B cell (primary cell): Measurements from ENCODE around the gene ZNF91. TPM values are rescaled to one million over a fixed set of nuclear protein-coding genes. Genes with fewer than 3 reads are reported as not detected.
"Not testable (repeated sequence)": the region's sequence is repeated elsewhere in the genome, so short reads cannot be mapped to it uniquely, and the experiment has no call there.

ENCODE experiments used
- ATAC-seq: fragments of 200-7000 bp; cut with Tn5 transposase; one replicate; pipeline ENCODE4 v1.10.0; 2021; ENCODE audit warnings: low read depth, mild to moderate bottlenecking, moderate number of reproducible peaks, moderate library complexity
- CTCF ChIA-PET: fragments of 350-600 bp; sonication (Branson Sonifier 250); formaldehyde crosslinking; loops from one replicate; lab custom pipeline; 2021; ENCODE audit warnings: antibody characterized with exemption, inconsistent platforms; lab: Charles Lee
- POLR2A ChIA-PET: fragments of 350-600 bp; sonication (Branson Sonifier 250); formaldehyde crosslinking; loops from one replicate; lab custom pipeline; 2021; ENCODE audit warnings: antibody characterized with exemption; lab: Charles Lee
- DNase-seq: peaks from one replicate; pipeline ENCODE4 v3.0.0; 2013
- H2AFZ ChIP-seq: 2 replicates; pipeline ENCODE4 v1.6.1; 2012; ENCODE audit warnings: mild to moderate bottlenecking, low read depth, low read length; ENCODE audit not compliant: insufficient read depth, poor library complexity, severe bottlenecking
- H3K27ac ChIP-seq, 2 donors: 1 replicate in 1 of 2; 2 replicates in 1 of 2; pipeline ENCODE4 v1.5.1; 2012 to 2013; ENCODE audit warnings: low read length in 2 of 2, mild to moderate bottlenecking in 2 of 2, moderate library complexity in 1 of 2
- H3K27me3 ChIP-seq, 4 experiments: fragments of 200-600 bp in 1 of 4; sonication (generic) in 1 of 4; replicated peaks in 1 of 4; 1 replicate in 2 of 4; 2 replicates in 2 of 4; pipeline versions ENCODE4 v1.6.1 to v1.7.0; 2013 to 2016; ENCODE audit warnings: low read length in 3 of 4, mild to moderate bottlenecking in 2 of 4, mixed read lengths in 1 of 4, moderate library complexity in 1 of 4; ENCODE audit not compliant: insufficient read depth in 4 of 4, control insufficient read depth in 3 of 4; ENCODE audit errors: control extremely low read depth in 1 of 4
- H3K36me3 ChIP-seq, 2 experiments: replicated peaks in 1 of 2; 1 replicate in 1 of 2; 2 replicates in 1 of 2; pipeline versions ENCODE4 v1.6.1 to v1.7.1; 2013; ENCODE audit warnings: low read length in 1 of 2; ENCODE audit not compliant: insufficient read depth in 2 of 2, control insufficient read depth in 1 of 2; ENCODE audit errors: control extremely low read depth in 1 of 2, extremely low read depth in 1 of 2
- H3K4me1 ChIP-seq, 2 donors: fragments of 200-600 bp in 1 of 2; sonication (generic) in 1 of 2; 1 replicate in 1 of 2; 2 replicates in 1 of 2; pipeline versions ENCODE4 v1.5.1 to v1.6.1; 2013 to 2017; ENCODE audit warnings: low read length in 2 of 2; ENCODE audit not compliant: control insufficient read depth in 2 of 2, insufficient read depth in 2 of 2
- H3K4me2 ChIP-seq: replicated peaks from 2 replicates; pipeline ENCODE3; 2012; ENCODE audit warnings: mild to moderate bottlenecking, low read depth, low read length; ENCODE audit not compliant: poor library complexity, severe bottlenecking
- H3K4me3 ChIP-seq, 5 experiments: fragments of 200-600 bp in 1 of 5; sonication (generic) in 1 of 5; 1 replicate in 3 of 5; 2 replicates in 2 of 5; pipeline versions ENCODE4 v1.5.1 to v1.7.0; 2011 to 2016; ENCODE audit warnings: low read length in 4 of 5, mild to moderate bottlenecking in 4 of 5, low read depth in 2 of 5, control low read depth in 1 of 5, moderate library complexity in 1 of 5; ENCODE audit not compliant: insufficient read depth in 1 of 5; ENCODE audit errors: control extremely low read depth in 1 of 5, extremely low read depth in 1 of 5
- H3K79me2 ChIP-seq: fragments of 200-600 bp; sonication (generic); one replicate; pipeline ENCODE4 v1.6.0; 2016; ENCODE audit warnings: low read length; ENCODE audit not compliant: control insufficient read depth, insufficient read depth
- H3K9ac ChIP-seq: fragments of 200-600 bp; sonication (generic); 2 replicates; pipeline ENCODE4 v1.6.1; 2017; ENCODE audit warnings: mild to moderate bottlenecking, low read length, moderate library complexity
- H3K9me3 ChIP-seq, 3 donors: one replicate each; pipeline versions ENCODE4 v1.6.1 to v1.7.1; 2013; ENCODE audit warnings: low read length in 2 of 3; ENCODE audit not compliant: control insufficient read depth in 2 of 3, insufficient read depth in 1 of 3; ENCODE audit errors: control extremely low read depth in 1 of 3
- H4K20me1 ChIP-seq: 2 replicates; pipeline ENCODE4 v1.6.0; 2012; ENCODE audit warnings: mild to moderate bottlenecking, low read length; ENCODE audit not compliant: insufficient read depth, control insufficient read depth, poor library complexity, severe bottlenecking
- H3K27ac Mint-ChIP-seq: one replicate; pipeline ENCODE4 v1.8.0; 2021; ENCODE audit warnings: mixed read lengths
- H3K27me3 Mint-ChIP-seq: one replicate; pipeline ENCODE4 v1.8.0; 2021; ENCODE audit warnings: mixed read lengths
- H3K4me1 Mint-ChIP-seq: one replicate; pipeline ENCODE4 v1.8.0; 2021; ENCODE audit warnings: mixed read lengths
- H3K4me3 Mint-ChIP-seq: one replicate; pipeline ENCODE4 v1.8.0; 2021; ENCODE audit warnings: mixed read lengths
- H3K9me3 Mint-ChIP-seq: one replicate; pipeline ENCODE4 v1.8.0; 2022; ENCODE audit warnings: mixed read lengths; ENCODE audit not compliant: insufficient read depth
- EZH2 ChIP-seq: IDR thresholded peaks from 2 replicates; pipeline ENCODE4 v1.6.1; 2012; ENCODE audit warnings: borderline replicate concordance, low read depth, mild to moderate bottlenecking, moderate library complexity, low read length; ENCODE audit not compliant: insufficient read depth, poor library complexity, severe bottlenecking
- WGBS: methylation state at CpG from one replicate; pipeline ENCODE4 v1.1.5; 2013; ENCODE audit warnings: missing lambda C conversion rate; ENCODE audit not compliant: insufficient coverage; 5-methylcytosine and 5-hydroxymethylcytosine counted together
- intact Hi-C: fragments of 100-400 bp; cut with micrococcal nuclease; formaldehyde crosslinking; loops from one replicate; pipeline ENCODE4 v1.10.0; 2022
- polyA plus RNA-seq: library from polyadenylated mRNA; depleted of rRNA; stranded (reverse); fragments of >200 nt; gene quantifications from 2 replicates; pipeline ENCODE4 v1.2.3, GENCODE V29; 2012
- total RNA-seq, 2 donors: library from RNA; stranded (reverse); fragments of 120-200 nt in 1 of 2; gene quantifications; 1 replicate in 1 of 2; 2 replicates in 1 of 2; pipeline versions ENCODE4 v1.2.3 to v1.2.4, GENCODE V29; 2013 to 2022

The ZNF91 gene
- total and polyA plus RNA-seq, 2 donors (not counting 1 experiment from before 2014, with no cell fraction given): 17.9 to 79.6 TPM

DNA sequence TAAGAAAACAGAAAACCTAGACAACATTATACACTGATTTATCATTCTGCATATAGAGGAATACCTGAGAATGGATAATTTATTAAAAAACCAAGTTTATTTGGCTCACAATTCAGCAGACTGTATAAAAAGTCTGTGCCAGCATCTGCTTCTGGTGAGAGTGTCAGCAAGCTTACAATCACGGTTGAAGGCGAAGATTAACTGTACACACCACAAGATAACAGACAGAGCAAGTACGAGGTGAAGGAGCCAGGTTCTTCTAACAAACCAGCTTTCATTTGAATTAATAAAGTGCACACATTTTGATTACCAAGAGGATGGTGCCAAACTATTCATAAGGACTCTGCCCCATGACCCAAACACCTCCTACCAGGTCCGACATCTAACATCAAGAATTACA, 28.8 kb downstream of the ZNF91 start:
- Histone ChIP-seq H3K27ac (no peak overlapping the region), H3K4me1 (no peaks in the 10 kb centered on the region), H3K27me3 (no peaks in the 10 kb centered on the region), H2AFZ (no peak overlapping the region), H3K9ac (no peak overlapping the region), H3K4me2 (no peak overlapping the region), H3K36me3 (peaks cover 13 to 46% of the 10 kb centered on the region in 2 experiments), H3K4me3 (no peak overlapping the region), H3K9me3 (peaks cover 21 to 52% (median 44%) of the 10 kb centered on the region in 3 donors), H3K79me2 (no peaks in the 10 kb centered on the region), H4K20me1 (no peaks in the 10 kb centered on the region)
- no peak overlapping the region for H3K27ac Mint-ChIP-seq
- no peak overlapping the region for H3K4me3 Mint-ChIP-seq
- ChIA-PET POLR2A (no interaction called here), CTCF (no interaction called here)
- ATAC-seq (no peak), DNase-seq (no peak)
- no peak for TF ChIP-seq EZH2
- H3K9me3 Mint-ChIP-seq: peaks cover 5% of the 10 kb centered on the region
- no peaks in the 10 kb centered on the region for H3K27me3 Mint-ChIP-seq
- WGBS: 91% methylated on average over 3 of the region's 4 CpGs
- H3K4me1 Mint-ChIP-seq: no peaks in the 10 kb centered on the region
- intact Hi-C loops: no loop called here

- H3K27me3 ChIP-seq, H3K9me3 Mint-ChIP-seq, H3K4me1 ChIP-seq, H3K4me1 Mint-ChIP-seq, H3K4me3 ChIP-seq, H3K27ac ChIP-seq, ATAC-seq, POLR2A ChIA-PET, H3K79me2 ChIP-seq, H2AFZ ChIP-seq, H3K27me3 Mint-ChIP-seq, DNase-seq, H4K20me1 ChIP-seq, H3K4me3 Mint-ChIP-seq, H3K9ac ChIP-seq, intact Hi-C loops, H3K4me2 ChIP-seq, H3K27ac Mint-ChIP-seq: not testable (repeated sequence)
- CTCF ChIA-PET: interaction anchor here (0.6 kb wide), 1 partner anchor 100 kb away, joined by 4 read pairs; no protein-coding TSS in a partner anchor
- peaks cover 13 to 43% of the 10 kb centered on the region in 2 experiments for H3K36me3 ChIP-seq
- 100% methylated on average over 7 of the region's 18 CpGs for WGBS
- H3K9me3 ChIP-seq: peaks cover 24 to 56% (median 43%) of the 10 kb centered on the region in 3 donors
Observed at GRCh38 chr19:23366031-23366430, 29.2 kb downstream of the ZNF91 start.
